ENCODE measurements around the gene TLDC2.

- TF ChIP-seq POLR2A (IDR thresholded peaks at IDR 0.05; ENCODE audit: low read depth, low read length) (no peak), POLR2AphosphoS5 (IDR thresholded peaks at IDR 0.05; ENCODE audit: low read depth, low read length) (no peak)
Observed at GRCh38 chr20:36890586-36890985, 14.6 kb downstream of the TLDC2 start.

Measured in GM12891 (cell line).